Embryonic facial prominence (tissue), 1 donor: Measurements from ENCODE around the gene FAM98C.
A peak's percentile ranks its signal among the peaks of the same experiment; 100 is the strongest.
"Not testable (repeated sequence)": the region's sequence is repeated elsewhere in the genome, so short reads cannot be mapped to it uniquely, and the experiment has no call there.

Experiments
- DNase-seq: peaks from one replicate; pipeline ENCODE4 v3.0.0-alpha.2; 2016; ENCODE audit errors: extremely low spot score

Gene FAM98C

GRCh38 chr19:38402967-38403674, at the start of gene FAM98C:
TSS of gene FAM98C (plus strand) at chr19:38403093. CDS start at chr19:38403154, 61 bp downstream.
- peak; percentile 93 for DNase-seq

GRCh38 chr19:38355728-38356725, 46.9 kb upstream of the FAM98C start:
- DNase-seq = no peak

- DNase-seq = no peak
These were observed 44.8 kb upstream of the FAM98C start for GRCh38 chr19:38358071-38358470.

GRCh38 chr19:38359242-38360021, 43.5 kb upstream of the FAM98C start:
- no peak for DNase-seq

- no peak for DNase-seq
These were observed 42.5 kb upstream of the FAM98C start for GRCh38 chr19:38360351-38360750.

- no peak for DNase-seq
These were observed 41.9 kb upstream of the FAM98C start for GRCh38 chr19:38360839-38361631.

- DNase-seq = peak; percentile 17
These were observed 41.2 kb upstream of the FAM98C start for GRCh38 chr19:38361633-38362075.

- DNase-seq = no peak
These were observed 40.6 kb upstream of the FAM98C start for GRCh38 chr19:38362076-38362945.

GRCh38 chr19:38362946-38363688, 39.8 kb upstream of the FAM98C start:
- DNase-seq = not testable (repeated sequence)

GRCh38 chr19:38367041-38367440, 35.9 kb upstream of the FAM98C start:
- no peak for DNase-seq

- DNase-seq = no peak
These were observed 33.3 kb upstream of the FAM98C start for GRCh38 chr19:38369584-38369983.

GRCh38 chr19:38370299-38370698, 32.6 kb upstream of the FAM98C start:
- no peak for DNase-seq

GRCh38 chr19:38371081-38371480, 31.8 kb upstream of the FAM98C start:
- DNase-seq = no peak

GRCh38 chr19:38373907-38374331, 29.0 kb upstream of the FAM98C start:
- no peak for DNase-seq

- peak; percentile 96 for DNase-seq
These were observed 28.4 kb upstream of the FAM98C start, which contains the start of gene PSMD8 for GRCh38 chr19:38374332-38375097. TSS of gene PSMD8 (plus strand) at chr19:38374571. CDS start at chr19:38374602, 31 bp downstream.

- no peak for DNase-seq
These were observed 27.8 kb upstream of the FAM98C start for GRCh38 chr19:38375098-38375493.

GRCh38 chr19:38375748-38376147, 27.1 kb upstream of the FAM98C start:
- no peak for DNase-seq

GRCh38 chr19:38376576-38376975, 26.3 kb upstream of the FAM98C start:
- DNase-seq = no peak
